ENCODE data around the gene MDM2. TPM values are rescaled to one million over a fixed set of nuclear protein-coding genes. Genes with fewer than 3 reads are reported as not detected.

MDM2 gene
- total and polyA plus RNA-seq, 2 of the 8 experiments (the other 6 are each of a cell fraction or from before 2014, with no cell fraction given) = 15.1 to 115 TPM

- Histone ChIP-seq H3K23ac (ENCODE audit: insufficient read length) (no peak overlapping the region), H4K8ac (ENCODE audit: extremely low read depth, insufficient read depth, low read length) (no peak overlapping the region), H3K27ac (ENCODE audit: low read depth, low read length) (no peak overlapping the region), H3K27me3 (replicated peaks in 1 of 4; ENCODE audit: control insufficient read depth in 3 of 4, extremely low read depth in 1 of 4, insufficient read depth in 3 of 4, low read length in 3 of 4) (no peaks in the 10 kb centered on the region), H4K91ac (replicated peaks; ENCODE audit: insufficient read length, low read length) (no peak overlapping the region), H2BK15ac (ENCODE audit: low read length) (no peak overlapping the region), H2BK5ac (ENCODE audit: low read depth, low read length) (no peak overlapping the region), H3K23me2 (ENCODE audit: low read depth, low read length) (no peaks in the 10 kb centered on the region), H3K36me3 (ENCODE audit: control insufficient read depth in 2 of 4, insufficient read depth in 4 of 4, low read length in 3 of 4) (no peaks in the 10 kb centered on the region), H2BK120ac (replicated peaks; ENCODE audit: low read depth, low read length) (no peak overlapping the region), H3K79me1 (ENCODE audit: low read depth, low read length) (no peaks in the 10 kb centered on the region), H4K20me1 (replicated peaks in 1 of 2; ENCODE audit: control insufficient read depth in 1 of 2, insufficient read depth in 2 of 2, low read length in 2 of 2) (no peaks in the 10 kb centered on the region), H3K9me3 (ENCODE audit: insufficient read depth in 2 of 2, low read depth in 1 of 2, low read length in 1 of 2) (no peaks in the 10 kb centered on the region), H3K4me2 (ENCODE audit: insufficient read depth in 1 of 2, low read depth in 2 of 2, low read length in 2 of 2) (no peak overlapping the region), H3K9ac (replicated peaks in 1 of 4; ENCODE audit: extremely low read depth in 1 of 4, low read depth in 3 of 4, low read length in 3 of 4) (no peak overlapping the region), H2AK5ac (ENCODE audit: low read depth, low read length) (no peak overlapping the region), H3K18ac (ENCODE audit: extremely low read depth, low read length) (no peak overlapping the region), H2BK20ac (ENCODE audit: low read length) (no peak overlapping the region), H3K56ac (replicated peaks; ENCODE audit: insufficient read length, low read depth, low read length) (no peak overlapping the region), H2BK12ac (ENCODE audit: low read depth, low read length) (no peak overlapping the region), H2AFZ (ENCODE audit: low read length) (no peak overlapping the region), H3K4me3 (ENCODE audit: extremely low read depth in 1 of 4, insufficient read depth in 2 of 4, low read depth in 3 of 4, low read length in 4 of 4) (no peak overlapping the region), H3K14ac (ENCODE audit: insufficient read length) (no peak overlapping the region), H4K5ac (ENCODE audit: insufficient read length, low read depth, low read length) (no peak overlapping the region), H3K4ac (replicated peaks; ENCODE audit: insufficient read length, low read depth, low read length) (no peak overlapping the region), H3K4me1 (replicated peaks in 1 of 4; ENCODE audit: control insufficient read depth in 3 of 4, insufficient read depth in 4 of 4, low read length in 3 of 4) (peaks cover 0 to 3% (median 0%) of the 10 kb centered on the region in 4 experiments; a peak in 1 of 7 replicates), H3K79me2 (ENCODE audit: control insufficient read depth in 1 of 2, insufficient read depth in 2 of 2, low read length in 2 of 2) (no peaks in the 10 kb centered on the region)
- TF ChIP-seq SRF (IDR thresholded peaks at IDR 0.05; ENCODE audit: low read depth, low read length) (no peak), POLR2AphosphoS5 (IDR thresholded peaks at IDR 0.05; ENCODE audit: low read depth, low read length) (no peak), RNF2 (IDR thresholded peaks at IDR 0.05; ENCODE audit: borderline replicate concordance, low read depth, low read length, missing control alignments, poor library complexity, severe bottlenecking) (no peak), SP4 (IDR thresholded peaks at IDR 0.05; ENCODE audit: low read length) (no peak), ATF2 (IDR thresholded peaks at IDR 0.05; ENCODE audit: low read length) (no peak), NRF1 (IDR thresholded peaks at IDR 0.05; ENCODE audit: low read depth, low read length) (no peak), BCL11A (IDR thresholded peaks at IDR 0.05; ENCODE audit: low read depth in 2 of 2, low read length in 2 of 2) (no peak), ZNF274 (IDR thresholded peaks at IDR 0.05; ENCODE audit: borderline replicate concordance, extremely low read depth, low read length) (no peak)
- DNase-seq (ENCODE audit: low read depth in 1 of 2, low spot score in 2 of 2) (no peak), FAIRE-seq (no peak)
- CTCF ChIA-PET (ENCODE audit: partially characterized antibody) = interaction anchor here (0.8 kb wide), 1 partner anchor 11 kb away, joined by 4 read pairs; no protein-coding TSS in a partner anchor
- POLR2A ChIA-PET (ENCODE audit: partially characterized antibody) = interaction anchor here (1.7 to 3.5 kb wide), 3 partner anchors 11 to 36 kb away, joined by 4 to 18 read pairs (median 6); partner anchors contain the start of genes MDM2 and SLC35E3
- 87% methylated on average over 6 of the region's 6 CpGs; no CpG with 5 or more reads in 1 of the 2 experiments for WGBS, 2 experiments (ENCODE audit: extremely low coverage in 1 of 2, insufficient coverage in 1 of 2, insufficient read length in 1 of 2, insufficient replicate concordance in 2 of 2, low coverage in 1 of 2, low lambda C conversion rate in 2 of 2, missing lambda C conversion rate in 1 of 2)
Measured at GRCh38 chr12:68781728-68782127, 26.2 kb upstream of the MDM2 start.

Data from H1 (cell line).